H1 (cell line): ENCODE results near the gene MLANA.
A peak's percentile ranks its signal among the peaks of the same experiment; 100 is the strongest.

Source experiments
- CEBPB ChIP-seq: IDR thresholded peaks from 2 replicates; pipeline ENCODE4 v1.6.1; 2012; ENCODE audit warnings: low read depth, low read length
- SP4 ChIP-seq: IDR thresholded peaks from 2 replicates; pipeline ENCODE4 v1.6.1; 2012; ENCODE audit warnings: low read length, inconsistent platforms
- ZNF274 ChIP-seq: IDR thresholded peaks from 2 replicates; pipeline ENCODE4 v1.7.0; 2012; ENCODE audit warnings: low read length, borderline replicate concordance; ENCODE audit errors: extremely low read depth
- TF ChIP-seq, protein P1 (sequence below), 3 experiments: IDR thresholded peaks; 1 replicate in 2 of 3; 2 replicates in 1 of 3; pipeline versions ENCODE4 v1.5.1 to v1.6.1; 2011; ENCODE audit warnings: low read length in 3 of 3, mild to moderate bottlenecking in 3 of 3, inconsistent platforms in 2 of 3, low read depth in 1 of 3, moderate library complexity in 1 of 3; ENCODE audit not compliant: insufficient read depth in 1 of 3; ENCODE audit errors: control extremely low read depth in 1 of 3
- TF ChIP-seq, protein P2 (sequence below): IDR thresholded peaks from 2 replicates; pipeline ENCODE4 v1.6.1; 2011; ENCODE audit warnings: low read depth, mild to moderate bottlenecking, low read length; ENCODE audit not compliant: insufficient read depth
- TF ChIP-seq, protein P3 (sequence below): IDR thresholded peaks from 2 replicates; pipeline ENCODE4 v1.6.1; 2011; ENCODE audit warnings: low read length, improper control_type of control experiment
- TF ChIP-seq, protein P4 (sequence below): IDR thresholded peaks from 2 replicates; pipeline ENCODE4 v1.6.1; 2012; ENCODE audit warnings: low read length, inconsistent platforms

DNA sequence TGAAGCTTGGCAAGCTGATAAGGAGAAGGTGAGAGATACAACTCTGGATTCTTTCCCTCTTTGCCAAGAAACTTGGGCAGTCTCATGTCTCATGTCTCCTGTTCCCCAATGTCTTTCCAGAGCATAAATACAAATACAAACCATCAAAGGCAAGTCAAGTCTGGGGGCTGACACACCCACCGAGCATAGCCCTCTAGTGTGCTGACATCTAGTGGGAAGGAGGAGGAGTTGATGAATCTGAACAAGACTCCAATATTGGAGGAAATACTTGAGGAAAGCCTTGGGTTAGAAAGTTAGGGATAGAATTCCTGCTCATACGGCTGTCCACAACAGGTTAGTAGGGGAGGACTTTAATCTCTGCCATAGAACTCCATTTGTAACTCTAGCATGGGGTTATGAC, 8.6 kb downstream of the MLANA start:
- TF ChIP-seq, protein P1, sequence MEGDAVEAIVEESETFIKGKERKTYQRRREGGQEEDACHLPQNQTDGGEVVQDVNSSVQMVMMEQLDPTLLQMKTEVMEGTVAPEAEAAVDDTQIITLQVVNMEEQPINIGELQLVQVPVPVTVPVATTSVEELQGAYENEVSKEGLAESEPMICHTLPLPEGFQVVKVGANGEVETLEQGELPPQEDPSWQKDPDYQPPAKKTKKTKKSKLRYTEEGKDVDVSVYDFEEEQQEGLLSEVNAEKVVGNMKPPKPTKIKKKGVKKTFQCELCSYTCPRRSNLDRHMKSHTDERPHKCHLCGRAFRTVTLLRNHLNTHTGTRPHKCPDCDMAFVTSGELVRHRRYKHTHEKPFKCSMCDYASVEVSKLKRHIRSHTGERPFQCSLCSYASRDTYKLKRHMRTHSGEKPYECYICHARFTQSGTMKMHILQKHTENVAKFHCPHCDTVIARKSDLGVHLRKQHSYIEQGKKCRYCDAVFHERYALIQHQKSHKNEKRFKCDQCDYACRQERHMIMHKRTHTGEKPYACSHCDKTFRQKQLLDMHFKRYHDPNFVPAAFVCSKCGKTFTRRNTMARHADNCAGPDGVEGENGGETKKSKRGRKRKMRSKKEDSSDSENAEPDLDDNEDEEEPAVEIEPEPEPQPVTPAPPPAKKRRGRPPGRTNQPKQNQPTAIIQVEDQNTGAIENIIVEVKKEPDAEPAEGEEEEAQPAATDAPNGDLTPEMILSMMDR (IDR thresholded peaks at IDR 0.05; ENCODE audit: control extremely low read depth in 1 of 3, insufficient read depth in 1 of 3, low read depth in 1 of 3, low read length in 3 of 3), result peak; percentile 30 to 52 (median 50)
- no peak for TF ChIP-seq CEBPB
- TF ChIP-seq, protein P2, sequence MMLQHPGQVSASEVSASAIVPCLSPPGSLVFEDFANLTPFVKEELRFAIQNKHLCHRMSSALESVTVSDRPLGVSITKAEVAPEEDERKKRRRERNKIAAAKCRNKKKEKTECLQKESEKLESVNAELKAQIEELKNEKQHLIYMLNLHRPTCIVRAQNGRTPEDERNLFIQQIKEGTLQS, result no peak
- TF ChIP-seq, protein P3, sequence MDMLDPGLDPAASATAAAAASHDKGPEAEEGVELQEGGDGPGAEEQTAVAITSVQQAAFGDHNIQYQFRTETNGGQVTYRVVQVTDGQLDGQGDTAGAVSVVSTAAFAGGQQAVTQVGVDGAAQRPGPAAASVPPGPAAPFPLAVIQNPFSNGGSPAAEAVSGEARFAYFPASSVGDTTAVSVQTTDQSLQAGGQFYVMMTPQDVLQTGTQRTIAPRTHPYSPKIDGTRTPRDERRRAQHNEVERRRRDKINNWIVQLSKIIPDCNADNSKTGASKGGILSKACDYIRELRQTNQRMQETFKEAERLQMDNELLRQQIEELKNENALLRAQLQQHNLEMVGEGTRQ, result no peak
- TF ChIP-seq, protein P4, sequence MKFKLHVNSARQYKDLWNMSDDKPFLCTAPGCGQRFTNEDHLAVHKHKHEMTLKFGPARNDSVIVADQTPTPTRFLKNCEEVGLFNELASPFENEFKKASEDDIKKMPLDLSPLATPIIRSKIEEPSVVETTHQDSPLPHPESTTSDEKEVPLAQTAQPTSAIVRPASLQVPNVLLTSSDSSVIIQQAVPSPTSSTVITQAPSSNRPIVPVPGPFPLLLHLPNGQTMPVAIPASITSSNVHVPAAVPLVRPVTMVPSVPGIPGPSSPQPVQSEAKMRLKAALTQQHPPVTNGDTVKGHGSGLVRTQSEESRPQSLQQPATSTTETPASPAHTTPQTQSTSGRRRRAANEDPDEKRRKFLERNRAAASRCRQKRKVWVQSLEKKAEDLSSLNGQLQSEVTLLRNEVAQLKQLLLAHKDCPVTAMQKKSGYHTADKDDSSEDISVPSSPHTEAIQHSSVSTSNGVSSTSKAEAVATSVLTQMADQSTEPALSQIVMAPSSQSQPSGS, result no peak
- no peak for TF ChIP-seq SP4
- TF ChIP-seq ZNF274, result no peak
